ENCODE results near the gene COL15A1. TPM values are rescaled to one million over a fixed set of nuclear protein-coding genes. Genes with fewer than 3 reads are reported as not detected.

The COL15A1 gene
- total and polyA plus RNA-seq, 2 of the 8 experiments (the other 6 are each of a cell fraction or from before 2014, with no cell fraction given): 0.12 to 0.15 TPM

GRCh38 chr9:98993570-98993945 lies 49.9 kb downstream of the COL15A1 start (continued):
- no peak for TF ChIP-seq CHD7 (IDR thresholded peaks at IDR 0.05; ENCODE audit: insufficient replicate concordance, low read length)
- TF ChIP-seq SP1 (IDR thresholded peaks at IDR 0.05; ENCODE audit: low read depth, low read length): no peak
- TF ChIP-seq RXRA (IDR thresholded peaks at IDR 0.05; ENCODE audit: insufficient read depth, low read depth, low read length): no peak
- TF ChIP-seq SIRT6 (IDR thresholded peaks at IDR 0.05; ENCODE audit: low read length): no peak
- TF ChIP-seq EZH2 (IDR thresholded peaks at IDR 0.05; ENCODE audit: low read depth, low read length, severe bottlenecking): no peak
- no peak for TF ChIP-seq CBX5 (IDR thresholded peaks at IDR 0.05; ENCODE audit: low read depth, low read length)
- TF ChIP-seq FOSL1 (IDR thresholded peaks at IDR 0.05; ENCODE audit: insufficient read depth, low read depth, low read length): no peak
- no peak for TF ChIP-seq TAF7 (optimal IDR thresholded peaks at IDR 0.05; ENCODE audit: borderline replicate concordance, low read depth, low read length)

Measured in H1 (cell line).